ENCODE results near the gene CYB5D1. TPM values are rescaled to one million over a fixed set of nuclear protein-coding genes. Genes with fewer than 3 reads are reported as not detected.

Gene CYB5D1
- total RNA-seq, 4 donors from 2014 or later = 9.0 to 33.5 (median 9.3) TPM

GRCh38 chr17:7817643-7817964, 40.2 kb upstream of the CYB5D1 start:
- ATAC-seq (ENCODE audit: low FRiP score) = no peak
- no peak for DNase-seq (ENCODE audit: low spot score)
- no peak for TF ChIP-seq CTCF (IDR thresholded peaks at IDR 0.05)

- no peak for TF ChIP-seq CTCF (IDR thresholded peaks at IDR 0.05)
- DNase-seq (ENCODE audit: low spot score) (no peak), ATAC-seq (ENCODE audit: low FRiP score) (no peak)
These were observed 39.8 kb upstream of the CYB5D1 start for GRCh38 chr17:7818026-7818425.

GRCh38 chr17:7818746-7819645, 38.8 kb upstream of the CYB5D1 start:
- no peak for TF ChIP-seq CTCF (IDR thresholded peaks at IDR 0.05)
- ATAC-seq (ENCODE audit: low FRiP score) (no peak), DNase-seq (ENCODE audit: low spot score) (no peak)

- DNase-seq (ENCODE audit: low spot score) = no peak
- ATAC-seq (ENCODE audit: low FRiP score) = no peak
- TF ChIP-seq CTCF (IDR thresholded peaks at IDR 0.05) = no peak
These were observed 37.6 kb upstream of the CYB5D1 start for GRCh38 chr17:7820231-7820630.

- DNase-seq (ENCODE audit: low spot score) (no peak), ATAC-seq (ENCODE audit: low FRiP score) (no peak)
- TF ChIP-seq CTCF (IDR thresholded peaks at IDR 0.05) = no peak
These were observed 35.7 kb upstream of the CYB5D1 start for GRCh38 chr17:7822126-7822525.

GRCh38 chr17:7823581-7824001, 34.2 kb upstream of the CYB5D1 start:
- ATAC-seq (ENCODE audit: low FRiP score) (no peak), DNase-seq (ENCODE audit: low spot score) (no peak)
- no peak for TF ChIP-seq CTCF (IDR thresholded peaks at IDR 0.05)
